SH-SY5Y (cell line): ENCODE measurements around the gene INSL3.

Source experiments
- GATA2 ChIP-seq: IDR thresholded peaks from 2 replicates; pipeline ENCODE4 v1.6.1; 2011; ENCODE audit warnings: mild to moderate bottlenecking, low read depth, low read length
- GATA3 ChIP-seq: IDR thresholded peaks from 2 replicates; pipeline ENCODE4 v1.6.1; 2011; ENCODE audit warnings: low read depth, mild to moderate bottlenecking, low read length, moderate library complexity

DNA sequence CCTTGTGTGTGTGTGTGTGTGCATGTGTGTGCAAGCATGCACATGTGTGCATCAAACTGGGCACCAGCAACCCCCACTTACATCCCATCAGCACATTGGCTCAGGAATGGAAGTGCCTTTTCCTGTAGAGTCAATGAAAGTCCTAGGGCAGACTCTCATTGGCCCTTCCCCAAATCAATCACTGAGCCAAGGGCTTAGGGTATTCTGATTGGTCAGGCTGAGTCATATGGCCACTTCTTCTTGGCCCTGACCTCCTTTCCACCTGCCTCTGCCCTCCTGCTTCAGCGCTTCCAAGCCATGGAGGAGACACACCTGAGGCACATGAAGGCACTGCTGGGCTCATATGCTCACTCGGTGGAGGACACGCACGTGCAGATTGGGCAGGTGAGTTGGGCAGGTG, 49.1 kb downstream of the INSL3 start:
- TF ChIP-seq GATA2 (no peak), GATA3 (no peak)
